Measurements from ENCODE around the gene KDM4B.

The KDM4B gene

DNA sequence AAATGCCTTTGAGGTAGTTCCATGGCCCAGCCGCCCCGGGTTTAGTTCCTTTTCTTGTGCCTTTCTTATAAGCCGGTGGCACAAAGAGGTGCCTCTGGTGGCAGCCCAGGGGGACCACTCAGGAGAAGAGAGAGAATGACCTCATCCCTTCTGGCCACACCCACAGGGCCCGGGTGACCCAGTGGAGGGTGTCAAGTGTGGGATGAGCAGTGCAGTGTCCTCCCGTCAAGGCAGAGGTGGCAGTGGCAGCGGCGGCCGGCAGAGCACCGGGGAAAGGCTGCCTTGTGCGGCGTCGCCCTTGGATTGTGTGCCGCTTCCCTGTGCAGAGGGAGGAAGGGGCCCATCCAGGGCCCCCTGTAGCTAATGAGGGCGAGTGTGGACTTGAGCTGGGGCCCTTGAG is 47.9 kb downstream of the KDM4B start:
- no peak for DNase-seq

DNA sequence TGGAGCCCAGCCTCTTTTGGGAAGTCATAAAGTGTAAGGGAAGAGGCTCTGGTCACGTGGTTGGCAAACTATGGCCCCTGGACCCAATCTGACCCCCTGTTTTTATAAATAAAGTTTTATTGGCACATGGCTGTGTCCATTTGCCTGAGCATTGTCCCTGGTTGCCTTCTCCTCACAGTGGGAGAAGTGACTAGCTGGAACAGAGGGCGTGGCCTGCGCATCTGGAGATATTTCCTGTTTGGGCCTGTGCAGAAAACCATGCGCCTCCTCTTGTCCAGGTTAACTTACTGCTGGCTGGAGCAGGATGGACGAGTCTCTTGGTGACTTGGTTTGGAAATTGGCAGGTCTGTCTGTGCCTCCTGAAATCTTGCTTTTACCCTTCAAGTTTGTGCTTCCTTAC is 48.3 kb downstream of the KDM4B start:
- no peak for DNase-seq

DNA sequence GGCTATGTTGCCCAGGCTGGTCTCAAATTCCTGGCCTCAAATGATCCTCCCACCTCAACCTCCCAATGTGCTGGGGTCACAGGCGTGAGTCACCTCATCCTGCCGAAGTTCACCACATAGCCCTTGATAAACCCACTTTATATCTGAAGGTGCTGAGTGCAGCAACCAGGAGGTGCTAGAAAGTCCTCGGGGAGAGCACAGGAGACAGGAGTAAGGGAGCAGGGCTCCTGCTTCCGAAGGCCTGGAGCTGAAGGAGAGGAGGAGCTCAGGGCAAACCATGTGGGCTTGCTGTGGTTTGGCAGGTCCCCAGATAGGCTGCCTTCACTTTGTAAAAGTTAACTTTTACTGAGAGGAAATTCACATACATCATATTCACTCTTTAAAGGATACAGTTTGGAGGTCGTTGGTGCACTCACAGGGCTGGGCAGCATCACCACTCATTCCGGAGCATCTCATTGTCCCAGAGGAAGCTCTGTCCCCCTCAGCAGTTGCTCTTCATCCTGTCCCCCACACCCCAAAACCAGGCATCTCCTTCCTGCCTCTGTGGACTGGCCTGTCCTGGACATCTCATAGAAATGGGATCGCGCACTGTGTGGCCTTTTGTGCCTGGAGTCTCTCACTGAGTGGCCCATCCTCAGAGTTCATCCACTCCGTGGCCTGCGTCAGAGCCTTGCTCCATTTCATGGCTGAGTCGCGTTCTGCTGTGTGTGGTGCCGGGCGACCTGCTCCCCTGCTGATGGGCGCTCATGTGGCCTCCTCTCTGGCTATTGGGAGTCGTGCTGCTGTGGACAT is 49.5 kb downstream of the KDM4B start:
- no peak for DNase-seq

DNA sequence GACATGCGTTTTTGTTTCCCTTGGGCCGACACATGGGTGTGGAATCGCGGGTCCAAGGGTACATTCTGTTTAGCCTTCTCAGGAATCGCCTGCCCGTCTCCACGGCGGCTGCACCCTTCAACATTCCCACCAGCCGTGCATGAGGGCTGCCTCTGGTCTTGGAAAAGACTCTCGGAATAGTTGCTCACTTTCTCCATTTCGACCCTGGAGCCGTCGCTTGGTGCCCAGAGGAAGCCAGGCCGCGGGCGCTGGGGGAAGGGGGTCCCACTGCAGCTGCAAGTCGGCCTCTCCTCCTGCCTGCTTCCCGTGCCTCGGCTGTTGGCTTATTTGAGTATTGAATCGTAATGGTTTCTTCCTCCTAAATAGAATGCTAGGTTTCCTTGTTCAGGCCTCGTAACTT is 51.5 kb downstream of the KDM4B start:
- DNase-seq, result no peak

DNA sequence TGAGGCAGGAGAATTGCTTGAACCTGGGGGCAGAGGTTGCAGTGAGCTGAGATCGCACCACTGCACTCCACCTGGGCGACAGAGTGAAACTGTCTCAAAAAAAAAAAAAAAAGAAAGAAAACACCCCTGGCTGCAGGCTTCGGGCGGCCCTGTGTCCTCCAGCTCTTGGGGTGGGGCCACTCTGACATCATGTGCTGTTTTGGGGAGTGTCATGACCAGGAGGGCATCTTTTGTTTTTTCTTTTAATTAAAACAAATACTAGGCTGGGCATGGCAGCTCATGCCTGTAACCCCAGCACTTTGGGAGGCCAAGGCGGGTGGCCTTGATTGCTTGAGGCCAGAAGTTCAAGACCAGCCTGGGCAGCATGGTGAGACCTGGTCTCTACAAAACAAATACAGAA is 52.1 kb downstream of the KDM4B start:
- no peak for DNase-seq

DNA sequence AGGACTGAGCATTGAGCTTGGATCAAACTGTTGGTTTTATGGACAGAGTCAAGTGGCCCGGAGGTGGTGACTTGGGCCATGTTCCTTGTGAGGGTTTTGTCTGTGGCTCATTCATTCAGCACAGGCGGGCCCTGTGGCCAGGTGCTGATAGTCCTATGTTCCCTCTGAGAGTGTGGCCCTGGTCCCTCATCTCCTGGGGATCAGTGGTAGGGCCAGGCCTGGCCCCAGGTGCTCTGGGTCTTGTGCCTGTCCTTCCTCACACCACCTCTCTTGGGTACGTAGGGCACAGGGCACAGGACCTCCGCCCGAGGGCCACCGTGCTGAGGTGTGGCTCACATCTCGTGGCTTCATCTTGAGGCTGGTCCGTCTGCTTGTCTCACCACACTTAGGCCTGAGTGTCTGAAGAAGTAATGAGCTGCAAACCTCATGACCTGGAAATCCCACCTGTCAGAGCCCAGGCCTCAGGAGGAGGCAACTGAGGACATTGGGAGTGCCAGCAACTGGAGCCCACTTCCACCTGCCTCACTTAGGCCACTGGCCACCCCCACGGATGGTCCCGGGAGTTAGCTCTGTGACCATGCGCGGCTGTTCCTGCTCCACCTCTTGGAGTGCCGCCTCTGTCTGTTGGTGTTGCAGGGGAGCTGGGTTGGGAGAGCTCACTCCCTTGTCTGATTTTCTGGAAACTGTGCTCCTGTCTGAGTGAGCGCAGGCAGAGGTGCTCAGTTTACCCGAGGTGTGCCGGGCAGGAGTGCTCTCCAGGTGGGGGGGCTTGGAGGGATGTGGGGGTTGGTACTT is 53.4 kb downstream of the KDM4B start:
- no peak for DNase-seq

DNA sequence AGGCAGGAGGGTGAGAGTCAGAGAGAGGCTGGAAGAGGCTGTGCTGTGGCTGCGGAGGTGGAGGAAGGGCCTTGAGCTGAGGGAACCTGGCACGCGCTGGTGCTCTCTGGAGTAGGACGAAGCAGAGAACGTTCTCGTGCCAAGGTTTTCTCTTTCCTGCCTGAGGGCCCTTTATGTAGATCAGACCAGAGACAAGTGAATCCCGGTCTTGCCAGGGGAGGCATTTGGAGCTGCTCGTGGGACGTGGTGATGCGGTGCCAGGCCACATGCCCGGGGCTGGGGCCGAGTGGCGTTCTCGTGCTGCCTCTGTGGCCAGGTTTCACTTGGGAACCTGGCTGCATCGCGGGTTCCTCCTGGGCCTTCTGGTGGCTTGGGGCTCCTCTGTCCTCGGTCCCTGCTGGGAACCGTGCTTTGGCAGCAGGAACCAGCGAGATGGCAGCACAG is 54.2 kb downstream of the KDM4B start:
- DNase-seq, result no peak

DNA sequence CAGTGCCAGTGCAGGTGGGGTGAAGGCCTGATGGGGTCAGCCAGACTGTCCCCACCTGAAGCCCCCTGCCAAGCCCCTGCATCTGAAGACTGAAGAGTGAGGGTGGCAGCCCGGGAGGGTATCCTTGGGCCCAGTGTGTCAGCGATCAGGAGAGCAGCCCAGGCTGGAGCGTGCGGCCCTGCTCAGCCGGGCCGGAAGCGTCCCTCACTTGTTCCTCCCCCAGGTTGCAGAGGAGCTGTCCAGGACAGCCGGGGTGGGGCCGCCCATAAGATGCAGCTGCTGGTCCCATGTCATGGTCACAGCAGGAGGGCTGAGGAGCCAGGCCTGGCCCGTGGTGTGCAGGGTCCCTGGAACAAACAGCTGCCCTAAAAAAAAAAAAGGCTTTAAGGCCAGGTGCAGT is 55.4 kb downstream of the KDM4B start:
- DNase-seq, result no peak

DNA sequence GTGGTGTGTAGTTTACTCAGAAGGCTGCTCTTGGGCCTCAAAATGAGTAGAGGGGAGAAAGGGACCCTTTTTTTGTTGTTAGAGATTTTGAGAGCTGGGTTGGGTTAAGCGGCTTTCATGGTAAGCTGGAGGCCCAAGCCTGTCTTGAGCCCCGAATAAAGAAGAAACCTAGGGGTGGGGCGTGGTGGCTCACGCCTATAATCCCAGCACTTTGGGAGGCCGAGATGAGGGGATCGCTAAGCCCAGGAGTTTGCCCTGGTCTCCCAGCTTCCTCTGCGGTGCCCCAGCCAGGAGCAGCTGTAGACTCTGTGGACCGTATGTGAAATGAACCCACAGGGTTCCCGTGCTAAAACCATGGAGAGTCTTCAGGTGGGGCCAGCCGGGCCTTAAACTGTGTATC is 56.1 kb downstream of the KDM4B start:
- no peak for DNase-seq

DNA sequence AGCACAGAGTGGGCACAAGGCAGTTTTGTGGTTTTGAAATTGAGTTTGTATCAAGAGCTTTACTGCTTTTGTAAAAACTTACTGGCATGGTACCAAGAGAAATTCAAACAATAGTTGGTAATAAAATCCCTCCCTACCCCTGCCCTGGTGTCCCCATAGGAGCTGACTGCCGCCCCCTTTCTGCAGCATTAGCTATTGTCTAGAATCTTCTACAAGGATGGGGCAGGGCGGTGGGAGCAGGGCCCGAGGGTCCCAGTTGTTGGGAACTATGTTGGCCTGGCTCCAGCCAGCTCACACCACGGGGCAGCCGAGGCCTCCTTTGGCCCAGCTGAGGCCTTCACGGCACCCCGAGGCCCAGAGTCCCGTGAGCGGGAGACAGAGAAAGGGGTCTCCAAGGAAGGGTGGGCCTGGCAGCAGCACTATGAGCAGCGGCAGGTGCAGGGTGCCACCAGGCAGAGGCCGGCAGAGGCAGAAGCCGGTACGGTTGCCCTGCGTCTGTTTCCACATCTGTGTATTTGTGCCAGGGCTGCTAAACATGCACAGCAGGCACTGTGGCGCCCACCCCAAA is 57.9 kb downstream of the KDM4B start:
- DNase-seq, result no peak

DNA sequence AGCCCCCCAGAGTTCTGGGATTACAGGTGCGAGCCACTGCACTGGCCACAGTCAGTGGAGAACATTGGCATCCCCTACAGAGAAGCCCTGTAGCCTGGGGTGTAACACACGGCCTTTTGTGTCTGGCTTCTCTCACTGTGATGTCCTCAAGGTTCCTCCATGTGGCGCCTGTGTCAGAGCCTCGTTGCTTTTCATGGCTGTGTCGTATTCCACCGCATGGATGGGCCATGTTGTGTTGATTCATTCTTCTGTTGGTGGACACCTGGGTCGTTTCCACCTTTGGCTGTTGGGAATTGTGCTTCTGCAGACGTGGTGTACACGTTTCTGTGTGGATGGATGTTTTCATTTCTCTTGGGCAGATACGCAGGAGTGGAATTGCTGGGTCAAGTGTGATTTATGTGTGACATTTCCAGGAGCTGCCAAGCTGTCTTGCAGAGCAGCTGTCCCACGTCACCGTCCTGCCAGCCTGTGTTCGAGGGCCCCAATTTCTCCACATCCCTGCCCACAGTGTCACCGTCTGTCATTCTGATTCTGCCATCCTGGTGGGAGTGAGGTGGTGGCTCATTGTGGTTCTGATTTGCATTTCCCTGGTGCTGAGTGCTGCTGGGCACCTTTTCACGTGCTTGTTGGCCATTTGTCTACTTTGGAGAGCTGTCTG is 59.4 kb downstream of the KDM4B start:
- no peak for DNase-seq

DNA sequence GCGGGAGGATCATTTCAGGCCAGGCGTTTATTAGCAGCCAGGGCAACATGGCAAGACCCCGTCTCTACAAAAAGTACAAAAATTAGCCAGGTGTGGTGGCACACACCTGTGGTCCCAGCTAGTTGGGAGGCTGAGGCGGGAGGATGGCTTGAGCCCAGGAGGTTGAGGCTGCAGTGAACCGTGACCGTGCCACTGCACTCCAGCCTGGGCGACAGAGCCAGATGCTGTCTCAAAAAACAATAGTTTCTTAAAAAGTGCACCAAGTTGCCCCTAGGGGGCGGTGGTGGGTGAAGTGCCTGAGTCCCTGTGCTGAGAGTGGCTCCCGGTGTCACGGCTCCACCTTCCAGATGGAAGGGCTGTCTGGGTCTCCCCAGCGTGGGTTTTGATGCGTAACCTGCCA is 60.7 kb downstream of the KDM4B start:
- DNase-seq, result peak; percentile 8 to 38

DNA sequence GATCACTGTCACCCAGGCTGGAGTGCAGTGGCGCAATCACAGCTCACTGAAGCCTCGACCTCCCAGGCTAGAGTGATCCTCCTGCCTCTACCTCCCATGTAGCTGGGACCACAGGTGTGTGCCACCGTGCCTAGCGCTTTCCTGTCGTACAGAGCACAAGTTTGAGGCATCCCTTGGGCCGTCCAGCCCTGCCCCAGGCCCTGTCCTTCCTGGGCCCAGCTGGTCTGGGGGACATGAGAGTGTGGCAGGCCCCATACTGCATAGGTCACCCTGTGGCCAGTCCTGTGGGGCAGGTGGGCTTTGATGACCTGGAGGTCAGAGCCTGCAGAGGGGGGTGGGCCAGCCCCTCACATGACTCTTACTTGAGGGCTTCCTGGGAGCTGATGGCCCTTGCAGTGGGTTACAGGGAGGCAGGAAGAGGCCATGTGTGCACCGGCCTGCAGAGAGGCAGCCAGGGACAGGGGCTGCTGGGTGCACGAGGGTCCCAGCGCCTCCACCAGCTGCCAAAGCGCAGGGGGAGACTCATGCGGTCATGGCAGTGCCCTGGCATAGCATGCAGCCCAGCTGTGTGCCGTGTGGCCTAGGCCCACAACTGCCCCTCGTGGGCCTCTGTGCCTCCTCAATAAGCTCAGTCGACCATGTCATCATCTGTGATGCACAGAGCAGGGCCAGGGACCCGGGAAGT is 61.4 kb downstream of the KDM4B start:
- DNase-seq, result no peak

DNA sequence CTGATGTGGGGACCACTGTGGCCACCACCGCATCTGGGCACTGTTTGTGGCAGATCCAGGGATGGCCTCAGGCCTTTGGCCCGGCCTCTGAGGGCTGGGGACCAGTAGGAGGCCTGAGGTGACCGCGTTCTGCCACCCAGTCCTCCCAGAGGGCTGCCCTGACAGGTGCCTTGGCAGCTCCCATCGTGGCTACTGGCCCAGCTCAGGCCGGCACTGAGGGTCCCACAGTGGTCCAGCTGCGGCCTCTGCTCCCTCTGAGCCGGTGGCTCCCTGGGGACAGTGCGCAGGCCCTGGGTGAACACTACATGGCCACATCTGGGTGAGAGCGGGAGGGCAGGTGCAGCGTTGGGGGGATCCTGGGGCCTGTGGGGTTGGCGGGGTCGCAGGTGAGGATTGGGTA is 61.9 kb downstream of the KDM4B start:
- DNase-seq, result no peak

DNA sequence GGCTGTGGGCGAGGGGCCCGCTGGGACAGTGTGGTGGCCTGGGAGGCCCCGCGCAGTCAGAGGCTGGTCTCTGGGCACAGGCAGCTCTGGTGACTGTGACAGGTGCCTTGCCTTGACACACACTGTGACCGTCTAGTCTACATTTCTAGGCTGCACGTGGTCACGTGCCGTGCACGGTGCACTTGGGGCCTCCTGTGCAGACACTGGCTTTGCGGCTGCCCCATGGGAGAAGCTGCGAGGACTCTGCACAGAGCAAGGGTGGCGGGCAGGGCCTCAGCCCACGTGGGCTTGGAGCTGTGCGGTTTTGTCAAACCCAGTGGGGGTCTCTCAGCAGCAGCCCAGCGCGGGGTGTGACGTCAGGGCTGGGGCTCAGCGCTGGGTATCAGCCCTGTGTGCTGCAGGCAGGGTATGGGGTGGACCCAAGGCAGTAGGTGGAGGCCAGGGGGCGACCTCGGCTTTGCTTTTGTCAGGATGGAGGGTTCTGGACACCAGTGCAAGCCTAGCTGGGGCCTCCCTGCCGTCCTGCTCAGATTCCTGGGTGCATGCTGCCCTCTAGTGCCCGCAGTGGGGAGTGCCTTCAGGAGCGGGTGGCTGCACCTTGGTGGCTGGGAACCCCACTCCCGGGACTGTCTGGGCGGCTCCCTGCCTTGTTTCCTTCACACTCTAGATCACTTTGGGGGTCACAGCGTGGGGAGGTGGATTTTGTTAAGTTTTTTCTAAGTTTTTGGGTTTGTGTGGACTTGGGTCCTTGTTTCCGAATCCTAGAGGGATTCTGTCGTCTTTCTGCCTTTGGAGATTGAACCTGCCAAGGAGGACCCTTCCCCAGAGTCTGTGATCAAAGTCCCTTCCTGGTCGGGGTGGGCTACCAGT is 62.6 kb downstream of the KDM4B start:
- peak; percentile 58 to 59 for DNase-seq

DNA sequence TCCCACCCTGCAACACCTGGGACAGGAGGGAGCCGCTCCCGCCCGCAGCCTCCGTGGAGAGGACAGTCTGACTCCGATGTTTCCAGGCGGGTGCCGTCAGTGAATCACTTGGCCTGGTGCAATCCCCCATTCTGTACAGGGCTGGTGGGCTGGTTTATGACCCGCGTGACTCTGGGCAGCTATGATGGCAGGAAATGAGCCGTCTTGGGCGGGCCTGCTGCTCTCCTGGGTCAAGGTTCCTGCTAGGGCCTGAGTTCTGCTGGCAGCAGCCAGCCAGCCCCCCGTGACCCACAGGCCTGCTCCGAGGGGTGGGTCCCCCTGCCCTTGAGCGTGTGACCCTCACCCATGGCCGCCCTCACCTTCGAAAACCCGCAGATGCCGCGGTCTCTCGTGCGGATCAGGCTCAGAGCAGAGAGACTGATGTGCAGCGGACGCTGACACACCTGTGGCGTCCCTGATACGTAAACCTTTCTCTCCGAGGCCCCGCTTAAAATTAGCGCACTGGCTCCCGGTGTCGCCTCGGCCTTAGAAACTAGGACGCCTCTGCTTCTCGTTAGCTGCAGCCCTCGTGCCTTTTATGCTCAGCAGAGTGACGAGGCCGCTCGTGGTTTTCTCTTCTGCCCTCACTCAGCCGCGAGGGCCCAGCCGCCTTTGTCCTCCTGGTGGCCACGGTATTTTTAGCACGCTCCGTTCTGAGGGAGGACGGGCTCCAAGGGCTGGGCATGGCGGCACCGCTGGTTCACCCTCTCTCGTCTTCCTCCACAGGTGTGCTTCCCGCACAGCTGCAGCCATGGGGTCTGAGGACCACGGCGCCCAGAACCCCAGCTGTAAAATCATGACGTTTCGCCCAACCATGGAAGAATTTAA is 63.4 kb downstream of the KDM4B start:
- no peak for DNase-seq

DNA sequence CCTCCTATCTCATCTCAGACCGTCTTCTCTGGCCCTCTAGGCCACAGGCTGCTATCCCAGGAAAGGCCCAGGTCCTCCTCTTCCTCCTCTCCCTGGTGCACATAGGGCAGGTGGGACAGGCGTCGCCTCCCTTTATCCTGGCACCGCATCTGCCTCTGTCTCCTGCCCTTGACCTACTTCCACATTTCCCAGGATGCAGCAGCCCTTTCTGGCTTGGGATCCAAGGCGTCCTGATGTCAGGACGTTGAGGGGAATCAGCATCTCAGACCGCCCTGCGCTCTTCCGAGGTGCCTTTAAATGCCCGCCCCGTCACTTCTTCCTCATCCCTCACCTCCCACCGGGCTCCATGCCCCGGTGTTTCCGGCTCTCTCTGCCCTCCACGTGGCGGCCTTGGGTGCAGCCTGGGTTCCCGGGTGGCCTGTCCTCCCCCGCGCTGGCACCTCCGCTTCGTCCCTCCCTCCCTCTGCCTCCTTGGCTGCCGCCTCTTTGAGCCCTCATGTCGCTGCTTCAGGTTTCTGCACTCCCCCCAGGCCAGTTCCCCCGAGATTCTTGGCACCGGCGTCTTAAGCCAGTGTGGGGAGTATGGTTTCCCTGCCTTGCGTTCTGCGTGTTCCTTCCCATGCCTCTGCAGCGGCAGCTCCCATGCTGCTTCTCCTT is 66.3 kb downstream of the KDM4B start:
- no peak for DNase-seq

DNA sequence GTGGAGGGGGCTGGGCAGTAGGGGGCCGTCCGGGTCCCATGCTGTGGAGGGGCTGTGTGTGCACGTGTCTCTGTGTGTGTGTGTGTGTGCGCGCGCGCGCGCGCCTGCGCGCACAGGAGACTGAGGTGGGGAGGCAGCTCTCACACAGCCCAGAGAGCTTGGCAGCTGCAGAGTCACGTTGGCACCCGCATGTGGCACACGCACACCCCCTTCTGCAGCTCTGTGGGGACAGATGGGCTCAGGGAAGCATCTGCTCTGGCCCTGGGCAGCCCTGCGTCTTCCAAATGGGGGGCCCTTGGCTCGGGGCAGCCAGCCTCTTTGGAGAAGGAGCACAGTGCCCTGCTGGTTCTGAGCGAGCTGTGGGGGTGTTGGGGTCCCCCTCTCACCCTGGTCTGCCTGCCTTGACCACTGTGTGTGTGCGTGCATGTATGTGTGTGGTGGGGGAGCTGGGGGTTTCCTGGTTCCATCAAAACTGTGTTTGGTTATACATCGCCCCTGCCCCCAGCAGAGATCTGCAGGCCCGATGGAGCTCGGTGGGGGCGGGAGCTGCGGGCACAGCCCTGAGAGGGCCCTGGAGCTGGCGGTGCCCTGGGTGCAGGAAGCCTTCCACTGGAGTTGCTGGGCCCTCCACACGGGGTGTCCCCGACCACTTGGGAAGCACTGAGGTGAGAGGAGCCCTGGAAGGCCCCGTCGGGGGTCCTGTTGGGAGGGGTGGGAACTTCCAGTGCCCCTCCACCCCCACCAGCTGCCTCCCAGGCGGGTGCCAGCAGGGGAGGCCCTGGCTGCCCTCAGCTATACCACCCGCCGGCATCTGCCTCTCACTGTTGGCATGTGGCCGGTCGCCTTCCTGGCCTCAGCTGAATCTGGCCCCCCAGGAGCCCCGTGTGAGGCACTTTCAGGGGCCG is 67.1 kb downstream of the KDM4B start:
- DNase-seq, result no peak
